Measurements from ENCODE around the gene PTF1A. TPM values are rescaled to one million over a fixed set of nuclear protein-coding genes. Genes with fewer than 3 reads are reported as not detected.

PTF1A gene
- polyA plus RNA-seq, 1 donor from 2014 or later = not detected

- Histone ChIP-seq H3K36me3 (ENCODE audit: insufficient read depth, low read length) (no peaks in the 10 kb centered on the region), H3K27ac (ENCODE audit: low read length) (no peak overlapping the region), H3F3A (ENCODE audit: insufficient read depth, low read length, poor library complexity, severe bottlenecking) (no peaks in the 10 kb centered on the region), H3K27me3 (ENCODE audit: insufficient read depth, low read depth, low read length) (peaks cover 100% of the 10 kb centered on the region), H3K9me3 (ENCODE audit: low read length) (no peaks in the 10 kb centered on the region), H4K20me1 (ENCODE audit: insufficient read depth) (no peaks in the 10 kb centered on the region), H3K4me2 (ENCODE audit: low read length) (no peak overlapping the region), H2AFZ (ENCODE audit: low read depth, low read length) (no peak overlapping the region), H3K9ac (ENCODE audit: low read length) (no peak overlapping the region), H3K9me2 (ENCODE audit: insufficient read depth, low read length) (no peaks in the 10 kb centered on the region), H3K4me3 (ENCODE audit: low read length) (no peak overlapping the region), H3K79me2 (replicated peaks; ENCODE audit: insufficient read depth, low read length) (no peaks in the 10 kb centered on the region)
- TF ChIP-seq SMC3 (conservative IDR thresholded peaks at IDR 0.05; ENCODE audit: poor library complexity) (no peak), RAD21 (conservative IDR thresholded peaks at IDR 0.05) (no peak), MXI1 (conservative IDR thresholded peaks at IDR 0.05; ENCODE audit: poor library complexity, severe bottlenecking) (no peak), EP300 (conservative IDR thresholded peaks at IDR 0.05; ENCODE audit: poor library complexity, severe bottlenecking) (no peak), POLR2AphosphoS5 (IDR thresholded peaks at IDR 0.05) (no peak), EZH2 (IDR thresholded peaks at IDR 0.05; ENCODE audit: borderline replicate concordance, insufficient read depth, low read length, poor library complexity, severe bottlenecking) (no peak)
- TF ChIP-seq, protein P1, sequence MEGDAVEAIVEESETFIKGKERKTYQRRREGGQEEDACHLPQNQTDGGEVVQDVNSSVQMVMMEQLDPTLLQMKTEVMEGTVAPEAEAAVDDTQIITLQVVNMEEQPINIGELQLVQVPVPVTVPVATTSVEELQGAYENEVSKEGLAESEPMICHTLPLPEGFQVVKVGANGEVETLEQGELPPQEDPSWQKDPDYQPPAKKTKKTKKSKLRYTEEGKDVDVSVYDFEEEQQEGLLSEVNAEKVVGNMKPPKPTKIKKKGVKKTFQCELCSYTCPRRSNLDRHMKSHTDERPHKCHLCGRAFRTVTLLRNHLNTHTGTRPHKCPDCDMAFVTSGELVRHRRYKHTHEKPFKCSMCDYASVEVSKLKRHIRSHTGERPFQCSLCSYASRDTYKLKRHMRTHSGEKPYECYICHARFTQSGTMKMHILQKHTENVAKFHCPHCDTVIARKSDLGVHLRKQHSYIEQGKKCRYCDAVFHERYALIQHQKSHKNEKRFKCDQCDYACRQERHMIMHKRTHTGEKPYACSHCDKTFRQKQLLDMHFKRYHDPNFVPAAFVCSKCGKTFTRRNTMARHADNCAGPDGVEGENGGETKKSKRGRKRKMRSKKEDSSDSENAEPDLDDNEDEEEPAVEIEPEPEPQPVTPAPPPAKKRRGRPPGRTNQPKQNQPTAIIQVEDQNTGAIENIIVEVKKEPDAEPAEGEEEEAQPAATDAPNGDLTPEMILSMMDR (IDR thresholded peaks at IDR 0.05; ENCODE audit: poor library complexity, severe bottlenecking) = no peak
Observed at GRCh38 chr10:23200586-23200985, 8.5 kb downstream of the PTF1A start.

GRCh38 chr10:23200997-23201652 is 9.0 kb downstream of the PTF1A start:
- H2AFZ ChIP-seq (ENCODE audit: low read depth, low read length) = no peak overlapping the region
- no peaks in the 10 kb centered on the region for H3F3A ChIP-seq (ENCODE audit: insufficient read depth, low read length, poor library complexity, severe bottlenecking)
- no peak overlapping the region for H3K27ac ChIP-seq (ENCODE audit: low read length)
- no peaks in the 10 kb centered on the region for H4K20me1 ChIP-seq (ENCODE audit: insufficient read depth)
- H3K79me2 ChIP-seq (replicated peaks; ENCODE audit: insufficient read depth, low read length) = no peaks in the 10 kb centered on the region
- no peak overlapping the region for H3K4me3 ChIP-seq (ENCODE audit: low read length)
- no peaks in the 10 kb centered on the region for H3K9me3 ChIP-seq (ENCODE audit: low read length)
- H3K9me2 ChIP-seq (ENCODE audit: insufficient read depth, low read length) = no peaks in the 10 kb centered on the region
- no peak overlapping the region for H3K9ac ChIP-seq (ENCODE audit: low read length)
- no peak for TF ChIP-seq MXI1 (conservative IDR thresholded peaks at IDR 0.05; ENCODE audit: poor library complexity, severe bottlenecking)
- no peak for TF ChIP-seq SMC3 (conservative IDR thresholded peaks at IDR 0.05; ENCODE audit: poor library complexity)
- TF ChIP-seq TAF1 (IDR thresholded peaks at IDR 0.05; ENCODE audit: low read depth) = no peak
- no peak for TF ChIP-seq EP300 (conservative IDR thresholded peaks at IDR 0.05; ENCODE audit: poor library complexity, severe bottlenecking)
- no peak for TF ChIP-seq RAD21 (conservative IDR thresholded peaks at IDR 0.05)
- no peak for TF ChIP-seq POLR2AphosphoS5 (IDR thresholded peaks at IDR 0.05)
- TF ChIP-seq, protein P1 (IDR thresholded peaks at IDR 0.05; ENCODE audit: poor library complexity, severe bottlenecking) = no peak
- no peak for TF ChIP-seq REST (IDR thresholded peaks at IDR 0.05; ENCODE audit: borderline replicate concordance)
- no peak for TF ChIP-seq EZH2 (IDR thresholded peaks at IDR 0.05; ENCODE audit: borderline replicate concordance, insufficient read depth, low read length, poor library complexity, severe bottlenecking)
- no peaks in the 10 kb centered on the region for H3K36me3 ChIP-seq (ENCODE audit: insufficient read depth, low read length)
- H3K27me3 ChIP-seq (ENCODE audit: insufficient read depth, low read depth, low read length) = peaks cover 100% of the 10 kb centered on the region
- H3K4me2 ChIP-seq (ENCODE audit: low read length) = no peak overlapping the region

All from neural cell (in vitro differentiated cells).